NCI-H2196 (cell line): ENCODE measurements around the gene CD2AP.
A peak's percentile ranks its signal among the peaks of the same experiment; 100 is the strongest.
"Not testable (repeated sequence)": the region's sequence is repeated elsewhere in the genome, so short reads cannot be mapped to it uniquely, and the experiment has no call there.

Experiments used
- DNase-seq: peaks from one replicate; lab custom pipeline; 2025; ENCODE audit not compliant: unreplicated experiment; lab: John Stamatoyannopoulos, UW

The CD2AP gene, protein sequence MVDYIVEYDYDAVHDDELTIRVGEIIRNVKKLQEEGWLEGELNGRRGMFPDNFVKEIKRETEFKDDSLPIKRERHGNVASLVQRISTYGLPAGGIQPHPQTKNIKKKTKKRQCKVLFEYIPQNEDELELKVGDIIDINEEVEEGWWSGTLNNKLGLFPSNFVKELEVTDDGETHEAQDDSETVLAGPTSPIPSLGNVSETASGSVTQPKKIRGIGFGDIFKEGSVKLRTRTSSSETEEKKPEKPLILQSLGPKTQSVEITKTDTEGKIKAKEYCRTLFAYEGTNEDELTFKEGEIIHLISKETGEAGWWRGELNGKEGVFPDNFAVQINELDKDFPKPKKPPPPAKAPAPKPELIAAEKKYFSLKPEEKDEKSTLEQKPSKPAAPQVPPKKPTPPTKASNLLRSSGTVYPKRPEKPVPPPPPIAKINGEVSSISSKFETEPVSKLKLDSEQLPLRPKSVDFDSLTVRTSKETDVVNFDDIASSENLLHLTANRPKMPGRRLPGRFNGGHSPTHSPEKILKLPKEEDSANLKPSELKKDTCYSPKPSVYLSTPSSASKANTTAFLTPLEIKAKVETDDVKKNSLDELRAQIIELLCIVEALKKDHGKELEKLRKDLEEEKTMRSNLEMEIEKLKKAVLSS

DNA sequence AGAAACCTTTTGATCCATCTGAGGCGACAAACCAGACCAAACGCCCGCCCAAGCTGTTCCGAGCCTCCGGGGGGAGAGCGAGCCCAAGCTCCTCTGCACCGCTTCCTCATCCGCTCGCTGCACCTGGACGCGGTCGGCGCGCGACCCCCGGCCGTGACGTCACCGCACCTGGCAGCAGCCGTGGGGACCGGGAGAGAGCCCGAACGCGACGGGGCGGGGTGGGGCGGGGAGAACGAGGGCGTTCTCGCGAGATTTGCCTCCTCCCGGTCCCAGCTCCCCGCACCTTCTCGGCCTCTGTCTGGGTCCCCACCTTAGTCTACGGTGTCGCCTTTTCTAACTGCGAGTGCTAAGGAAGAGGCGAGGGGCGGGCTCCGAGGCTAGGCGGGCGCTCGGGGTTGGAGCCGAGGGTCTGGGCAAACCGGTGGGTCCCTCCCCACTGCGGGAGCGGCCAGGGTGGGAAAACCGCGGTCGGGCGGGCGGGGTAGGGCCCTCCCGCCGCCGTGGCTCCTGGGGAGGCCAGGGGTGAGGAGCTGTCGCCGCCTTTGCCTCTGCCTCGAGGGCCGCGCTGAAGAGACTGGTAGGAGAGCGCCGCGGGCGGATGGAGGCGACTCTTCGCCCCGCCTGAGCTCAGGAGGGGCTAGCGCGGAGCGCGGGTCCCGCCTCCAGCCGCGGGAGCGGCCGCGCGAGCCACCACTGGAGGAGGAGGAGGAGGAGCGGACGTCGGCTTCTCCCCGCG is at the start of gene CD2AP:
CD2AP (plus strand) TSS at position 293 of the 736 bp plus-strand sequence. CDS start 456 bp downstream, outside the sequence.
- DNase-seq, result peak; percentile 87

- no peak for DNase-seq
Measured at GRCh38 chr6:47428288-47428687, 49.3 kb upstream of the CD2AP start.

GRCh38 chr6:47428746-47429664 is 48.6 kb upstream of the CD2AP start:
- no peak for DNase-seq

DNA sequence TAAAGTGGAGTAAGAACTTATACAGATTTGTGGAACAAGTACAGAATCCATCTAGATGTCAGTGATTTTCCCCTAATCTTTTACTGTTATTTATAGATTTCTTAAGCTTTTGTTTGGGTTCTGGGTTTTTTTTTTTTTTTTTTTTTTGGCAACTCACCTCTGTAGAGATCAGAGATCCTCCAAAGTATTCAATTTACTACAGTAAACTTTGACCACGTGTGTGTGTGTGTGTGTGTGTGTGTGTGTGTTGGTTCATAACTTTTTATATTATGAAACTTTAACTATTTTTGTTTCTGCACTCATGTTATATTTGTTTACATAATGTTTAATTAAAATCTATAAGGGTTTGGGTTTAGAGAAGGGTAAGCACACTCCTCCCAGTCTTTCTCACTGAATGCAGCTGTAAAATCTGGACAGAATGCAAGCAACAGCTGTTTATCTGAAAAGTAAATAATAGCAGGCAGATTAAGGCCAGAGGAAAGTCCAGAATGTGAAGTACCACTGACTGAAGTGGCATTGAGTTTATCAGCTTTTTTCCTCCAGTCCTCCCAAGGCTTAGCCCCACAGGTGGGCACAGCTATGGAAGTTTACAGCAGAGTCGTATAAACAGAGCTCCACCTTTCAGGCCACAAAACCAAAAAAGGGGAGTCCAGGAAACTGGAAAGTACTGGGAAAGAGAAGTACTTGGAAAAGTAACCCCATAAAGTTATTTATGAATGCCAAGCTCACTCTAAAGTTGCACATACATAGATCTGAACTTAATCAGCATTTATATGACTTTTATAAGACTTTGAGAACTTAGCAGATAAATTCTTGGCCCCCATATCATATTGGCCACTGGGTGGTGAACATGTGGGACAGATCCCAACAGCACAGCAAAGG is 43.0 kb upstream of the CD2AP start:
- no peak for DNase-seq

DNA sequence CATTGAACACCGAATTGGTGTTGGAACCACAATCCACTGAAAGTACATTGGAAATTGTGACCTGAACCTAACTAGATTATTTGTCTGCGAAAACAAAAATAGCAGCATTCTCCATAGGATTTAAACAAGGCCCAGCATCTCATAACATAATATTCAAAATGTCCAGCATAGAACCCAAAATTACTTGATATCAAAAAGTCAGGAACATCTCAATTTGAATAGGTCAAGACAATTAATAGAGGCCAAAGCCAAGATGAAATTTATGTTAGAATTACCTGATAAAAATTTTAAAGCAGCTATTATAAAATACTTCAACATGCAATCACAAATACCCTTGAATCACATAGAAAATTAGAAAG is 42.4 kb upstream of the CD2AP start:
- DNase-seq, result no peak

GRCh38 chr6:47437592-47437991 is 40.0 kb upstream of the CD2AP start:
- no peak for DNase-seq

DNA sequence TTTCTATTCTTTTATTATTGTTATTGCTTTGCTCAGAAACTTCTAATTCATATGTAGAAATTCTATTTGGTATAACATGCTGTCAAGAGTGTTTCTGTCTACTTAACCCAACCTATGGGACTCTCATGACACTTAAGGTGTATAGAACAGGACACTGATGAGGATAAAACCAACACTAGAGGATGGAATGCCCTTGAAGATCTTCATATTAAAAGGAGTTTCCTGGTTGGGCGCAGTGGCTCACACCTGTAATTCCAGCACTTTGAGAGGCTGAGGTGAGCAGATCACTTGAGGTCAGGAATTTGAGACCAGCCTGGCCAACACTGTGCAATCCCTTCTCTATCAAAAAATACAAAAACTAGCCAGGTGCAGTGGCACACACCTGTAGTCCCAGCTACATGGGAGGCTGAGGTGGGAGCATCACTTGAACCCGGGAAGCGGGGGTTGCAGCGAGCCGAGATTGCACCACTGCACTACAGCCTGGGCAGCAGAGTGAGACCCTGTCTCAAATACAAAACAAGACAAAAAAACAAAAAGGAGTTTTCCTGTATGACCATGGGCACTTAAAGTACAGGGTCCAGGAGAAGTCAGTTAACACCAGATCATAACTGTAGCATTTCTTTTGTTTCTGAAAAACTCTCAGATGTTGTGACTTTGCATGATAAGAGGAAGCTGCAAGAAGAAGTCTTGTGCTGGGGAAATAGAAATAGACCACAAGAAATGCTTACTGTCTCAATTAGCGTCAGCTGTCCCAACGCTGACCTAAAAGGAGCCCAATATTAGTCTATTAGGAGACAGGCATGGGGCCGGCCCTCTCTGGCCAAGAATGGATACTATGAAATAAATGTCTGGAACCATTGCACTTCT is 38.9 kb upstream of the CD2AP start:
- no peak for DNase-seq

DNA sequence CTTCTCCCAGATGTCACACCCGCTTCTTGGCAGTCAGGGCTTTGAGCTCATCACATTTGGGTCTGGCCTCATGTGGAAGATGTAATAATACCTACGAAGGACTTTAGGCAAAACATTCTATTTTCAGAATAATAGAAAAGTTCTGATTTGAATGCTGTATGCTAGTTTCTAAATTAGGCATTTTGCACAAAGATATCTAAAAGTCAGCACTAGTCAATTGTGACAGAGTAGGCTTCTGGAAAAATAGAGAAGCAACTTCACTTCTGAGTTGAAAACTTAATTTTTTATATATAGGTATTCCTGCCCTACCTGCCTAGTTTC is 38.3 kb upstream of the CD2AP start:
- DNase-seq, result no peak

DNA sequence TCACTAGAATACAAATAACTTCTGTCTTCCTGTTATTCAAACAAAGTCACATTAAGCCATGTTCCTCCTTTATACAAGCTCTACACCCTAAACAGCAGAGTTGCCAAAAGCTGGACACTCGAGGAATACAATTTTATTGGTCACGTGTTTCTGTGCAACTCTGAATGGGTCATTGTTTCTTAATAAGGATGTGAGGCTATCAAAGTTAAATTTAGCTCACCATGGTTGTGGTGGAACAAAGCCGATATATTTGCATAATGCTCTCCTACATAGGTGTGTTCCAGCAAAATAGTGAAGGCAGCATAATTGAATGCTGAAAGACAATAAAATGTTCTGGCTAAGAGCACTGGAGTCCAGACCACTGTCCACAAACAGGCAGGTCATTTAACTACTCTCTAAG is 36.9 kb upstream of the CD2AP start:
- peak; percentile 78 for DNase-seq

DNA sequence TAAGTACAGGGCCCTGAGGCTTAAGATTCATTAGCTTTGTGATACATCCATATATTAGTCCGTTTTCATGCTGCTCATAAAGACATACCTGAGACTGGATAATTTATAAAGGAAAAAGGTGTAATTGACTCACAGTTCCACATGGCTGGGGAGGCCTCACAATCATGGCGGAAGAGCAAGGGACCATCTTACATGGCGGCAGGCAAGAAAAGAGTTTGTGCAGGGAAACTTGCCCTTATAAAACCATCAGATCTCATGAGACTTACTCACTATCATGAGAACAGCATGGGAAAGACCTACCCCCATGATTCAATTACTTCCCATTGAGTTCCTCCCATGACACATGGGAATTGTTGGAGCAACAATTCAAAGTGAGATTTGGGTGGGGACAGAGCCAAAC is 32.6 kb upstream of the CD2AP start:
- DNase-seq, result not testable (repeated sequence)

DNA sequence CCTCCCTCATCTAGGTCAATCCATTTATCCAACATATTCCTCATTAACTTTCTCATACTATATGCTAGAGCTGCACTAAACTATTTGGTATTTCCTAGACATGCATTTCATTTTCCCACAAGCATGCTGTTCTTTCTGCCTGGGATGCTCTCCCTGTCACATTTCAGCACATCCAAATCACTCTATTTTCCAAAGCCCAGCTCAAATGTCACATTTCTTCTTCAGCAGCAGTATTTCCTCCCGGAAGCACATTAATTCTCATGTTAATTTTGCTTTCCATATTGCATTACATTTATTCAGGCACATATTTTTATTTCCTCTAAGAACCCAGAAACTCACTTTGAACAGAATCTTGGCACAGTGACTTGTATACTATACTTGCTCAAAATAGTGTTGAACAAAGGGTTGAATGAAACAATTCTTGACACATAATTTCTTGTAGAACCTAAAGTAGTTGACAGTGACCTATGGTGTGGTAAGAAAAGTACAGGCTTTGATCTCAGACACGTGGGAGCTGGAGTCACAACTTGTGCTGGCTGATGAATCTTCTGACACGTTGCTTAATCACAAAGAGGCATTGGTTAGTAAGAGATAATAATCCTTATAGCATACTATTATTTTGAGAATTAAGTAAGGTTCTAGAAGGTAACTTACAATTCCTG is 30.8 kb upstream of the CD2AP start:
- DNase-seq, result no peak

DNA sequence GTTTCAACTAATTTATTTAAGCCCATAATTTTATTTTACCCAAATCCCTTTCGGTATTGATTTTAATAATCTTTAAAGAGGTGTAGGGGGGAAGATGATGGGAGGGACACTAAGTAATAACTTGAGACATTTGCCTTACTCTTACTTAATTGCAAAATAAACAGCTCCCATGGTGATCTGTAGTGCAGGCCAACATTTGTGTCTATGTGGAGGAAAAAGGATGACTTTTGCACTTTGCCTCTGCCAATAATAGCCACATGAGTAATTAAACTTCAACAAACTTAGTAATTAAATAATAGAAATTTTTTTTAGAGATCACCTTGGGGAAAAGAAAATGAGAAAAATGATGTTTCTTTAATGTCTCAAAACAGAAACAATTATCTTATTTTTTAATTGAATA is 29.9 kb upstream of the CD2AP start:
- DNase-seq, result no peak

- no peak for DNase-seq
Measured at GRCh38 chr6:47451162-47451561, 26.4 kb upstream of the CD2AP start.

GRCh38 chr6:47452899-47453298 is 24.7 kb upstream of the CD2AP start:
- DNase-seq, result no peak

- no peak for DNase-seq
Measured at GRCh38 chr6:47453372-47453936, 24.1 kb upstream of the CD2AP start.

GRCh38 chr6:47454713-47455396 is 22.7 kb upstream of the CD2AP start:
- DNase-seq, result no peak

- DNase-seq, result peak; percentile 20
Measured at GRCh38 chr6:47455533-47456209, 21.9 kb upstream of the CD2AP start.
